Caco-2 (cell line): ENCODE measurements around the gene NEURL1B. TPM values are rescaled to one million over a fixed set of nuclear protein-coding genes. Genes with fewer than 3 reads are reported as not detected.

Experiments used
- BruUV-seq: library from RNA; stranded (reverse); fragments of 400-500 nt; replicated peaks from 2 replicates; lab custom pipeline; 2021; lab: Mats Ljungman, UMichigan
- CTCF ChIA-PET: fragments of 300-600 bp; sonication (Branson Sonifier 250); formaldehyde crosslinking; loops from one replicate; lab custom pipeline; 2022; ENCODE audit warnings: antibody characterized with exemption; lab: Charles Lee
- POLR2A ChIA-PET: fragments of 300-600 bp; sonication (Branson Sonifier 250); formaldehyde crosslinking; loops from one replicate; lab custom pipeline; 2022; ENCODE audit warnings: antibody characterized with exemption; lab: Charles Lee
- DNase-seq, 2 experiments: peaks; one replicate each; pipeline versions ENCODE4 v3.0.0 to v3.0.0-alpha.2; 2020 to 2022
- H3K27me3 ChIP-seq: replicated peaks from 2 replicates; pipeline ENCODE4 v1.6.0; 2011; ENCODE audit warnings: low read length; ENCODE audit not compliant: control insufficient read depth, insufficient read depth
- H3K36me3 ChIP-seq: 2 replicates; pipeline ENCODE4 v1.5.1; 2011; ENCODE audit warnings: low read length; ENCODE audit not compliant: control insufficient read depth, insufficient read depth
- H3K4me1 ChIP-seq: fragments of 250-450 bp; sonication (Bioruptor Pico); 2 replicates; pipeline ENCODE4 v1.5.1; 2020; ENCODE audit warnings: mild to moderate bottlenecking
- H3K4me3 ChIP-seq: 2 replicates; pipeline ENCODE4 v1.5.1; 2011; ENCODE audit warnings: low read depth, mild to moderate bottlenecking, control low read depth, low read length
- H3K9me3 ChIP-seq: fragments of 250-450 bp; sonication (Bioruptor Pico); 2 replicates; pipeline ENCODE4 v1.5.1; 2020; ENCODE audit warnings: mild to moderate bottlenecking, moderate library complexity
- H3K27ac Mint-ChIP-seq: one replicate; pipeline ENCODE4 v1.8.0; 2022; ENCODE audit warnings: mixed read lengths; ENCODE audit not compliant: unreplicated experiment
- H3K27me3 Mint-ChIP-seq: one replicate; pipeline ENCODE4 v1.8.0; 2022; ENCODE audit warnings: mixed read lengths; ENCODE audit not compliant: insufficient read depth, unreplicated experiment
- H3K36me3 Mint-ChIP-seq: one replicate; pipeline ENCODE4 v1.8.0; 2022; ENCODE audit warnings: mild to moderate bottlenecking, mixed read lengths; ENCODE audit not compliant: insufficient read depth, unreplicated experiment
- H3K4me1 Mint-ChIP-seq: one replicate; pipeline ENCODE4 v1.8.0; 2022; ENCODE audit warnings: low read depth, mixed read lengths; ENCODE audit not compliant: unreplicated experiment
- H3K4me3 Mint-ChIP-seq: one replicate; pipeline ENCODE4 v1.8.0; 2022; ENCODE audit warnings: mild to moderate bottlenecking, moderate library complexity, mixed read lengths; ENCODE audit not compliant: unreplicated experiment
- H3K9me3 Mint-ChIP-seq: one replicate; pipeline ENCODE4 v1.8.0; 2022; ENCODE audit warnings: mixed read lengths; ENCODE audit not compliant: unreplicated experiment
- CTCF ChIP-seq, 2 experiments: fragments of 200-600 bp in 1 of 2; IDR thresholded peaks; 1 replicate in 1 of 2; 2 replicates in 1 of 2; pipeline versions ENCODE4 v1.5.1 to v1.8.0; 2011 to 2022; ENCODE audit warnings: antibody characterized with exemption in 1 of 2, control low read depth in 1 of 2, inconsistent platforms in 1 of 2, low read depth in 1 of 2, low read length in 1 of 2, mild to moderate bottlenecking in 1 of 2, moderate library complexity in 1 of 2; ENCODE audit not compliant: insufficient read depth in 1 of 2, severe bottlenecking in 1 of 2, unreplicated experiment in 1 of 2
- intact Hi-C: fragments of 100-400 bp; cut with micrococcal nuclease; formaldehyde crosslinking; loops from one replicate; pipeline ENCODE4 v1.10.0; 2022; ENCODE audit not compliant: unreplicated experiment
- total RNA-seq: library from RNA; stranded (reverse); gene quantifications from 2 replicates; pipeline ENCODE4 v1.2.3, GENCODE V29; 2022

The NEURL1B gene
- total RNA-seq, 1 experiment from 2014 or later: 7.6 TPM

- no peaks in the 10 kb centered on the region for H3K27me3 Mint-ChIP-seq
- ChIA-PET POLR2A (no interaction called here), CTCF (no interaction called here)
- DNase-seq: no peak
- no peaks in the 10 kb centered on the region for H3K36me3 Mint-ChIP-seq
- intact Hi-C loops: no loop called here
- Histone ChIP-seq H3K4me3 (no peak overlapping the region), H3K4me1 (no peaks in the 10 kb centered on the region), H3K36me3 (no peaks in the 10 kb centered on the region), H3K27me3 (no peaks in the 10 kb centered on the region; the same call in 1 of the 2 replicates), H3K9me3 (0 out of 2 replicates have a peak, but pooled peaks cover 4% of the 10 kb centered on the region)
- no peak overlapping the region for H3K27ac Mint-ChIP-seq
- TF ChIP-seq CTCF (IDR thresholded peaks at IDR 0.05; ENCODE audit: insufficient read depth in 1 of 2, low read depth in 1 of 2, low read length in 1 of 2, severe bottlenecking in 1 of 2, unreplicated experiment in 1 of 2): no peak
- H3K4me1 Mint-ChIP-seq: peaks cover under 1% of the 10 kb centered on the region
- no peak overlapping the region for H3K4me3 Mint-ChIP-seq
- BruUV-seq: no TSS peak
- H3K9me3 Mint-ChIP-seq: no peaks in the 10 kb centered on the region
These were observed 24.3 kb upstream of the NEURL1B start for GRCh38 chr5:172616730-172617129.

- no peak overlapping the region for H3K27ac Mint-ChIP-seq
- no peaks in the 10 kb centered on the region for H3K27me3 Mint-ChIP-seq
- H3K4me1 ChIP-seq: no peaks in the 10 kb centered on the region
- no TSS peak for BruUV-seq
- H3K4me1 Mint-ChIP-seq: peaks cover 12% of the 10 kb centered on the region
- TF ChIP-seq CTCF (IDR thresholded peaks at IDR 0.05; ENCODE audit: insufficient read depth in 1 of 2, low read depth in 1 of 2, low read length in 1 of 2, severe bottlenecking in 1 of 2, unreplicated experiment in 1 of 2): no peak
- H3K36me3 Mint-ChIP-seq: no peaks in the 10 kb centered on the region
- ChIA-PET CTCF (no interaction called here), POLR2A (no interaction called here)
- H3K9me3 ChIP-seq: 0 out of 2 replicates have a peak, but pooled peaks cover 4% of the 10 kb centered on the region
- H3K4me3 Mint-ChIP-seq: no peak overlapping the region
- no peaks in the 10 kb centered on the region for H3K36me3 ChIP-seq
- no peak for DNase-seq
- no peaks in the 10 kb centered on the region for H3K27me3 ChIP-seq
- no peak overlapping the region for H3K4me3 ChIP-seq
- no peaks in the 10 kb centered on the region for H3K9me3 Mint-ChIP-seq
- intact Hi-C loops: no loop called here
These were observed 23.2 kb upstream of the NEURL1B start for GRCh38 chr5:172617817-172618216.

GRCh38 chr5:172618574-172619365, 22.3 kb upstream of the NEURL1B start:
- ChIA-PET POLR2A (no interaction called here), CTCF (no interaction called here)
- Histone ChIP-seq H3K9me3 (0 out of 2 replicates have a peak, but pooled peaks cover 1% of the 10 kb centered on the region), H3K36me3 (no peaks in the 10 kb centered on the region), H3K4me1 (no peaks in the 10 kb centered on the region), H3K27me3 (no peaks in the 10 kb centered on the region), H3K4me3 (no peak overlapping the region)
- no peak for TF ChIP-seq CTCF (IDR thresholded peaks at IDR 0.05; ENCODE audit: insufficient read depth in 1 of 2, low read depth in 1 of 2, low read length in 1 of 2, severe bottlenecking in 1 of 2, unreplicated experiment in 1 of 2)
- no peak overlapping the region for H3K27ac Mint-ChIP-seq
- intact Hi-C loops: no loop called here
- no peak for DNase-seq
- H3K27me3 Mint-ChIP-seq: no peaks in the 10 kb centered on the region
- H3K36me3 Mint-ChIP-seq: no peaks in the 10 kb centered on the region
- H3K9me3 Mint-ChIP-seq: no peaks in the 10 kb centered on the region
- H3K4me1 Mint-ChIP-seq: peaks cover 13% of the 10 kb centered on the region
- H3K4me3 Mint-ChIP-seq: no peak overlapping the region
- BruUV-seq: no TSS peak
